ENCODE data around the gene CDK5. TPM values are rescaled to one million over a fixed set of nuclear protein-coding genes. Genes with fewer than 3 reads are reported as not detected.

CDK5 gene
- total RNA-seq, 1 experiment from 2014 or later: 19.8 TPM

DNA sequence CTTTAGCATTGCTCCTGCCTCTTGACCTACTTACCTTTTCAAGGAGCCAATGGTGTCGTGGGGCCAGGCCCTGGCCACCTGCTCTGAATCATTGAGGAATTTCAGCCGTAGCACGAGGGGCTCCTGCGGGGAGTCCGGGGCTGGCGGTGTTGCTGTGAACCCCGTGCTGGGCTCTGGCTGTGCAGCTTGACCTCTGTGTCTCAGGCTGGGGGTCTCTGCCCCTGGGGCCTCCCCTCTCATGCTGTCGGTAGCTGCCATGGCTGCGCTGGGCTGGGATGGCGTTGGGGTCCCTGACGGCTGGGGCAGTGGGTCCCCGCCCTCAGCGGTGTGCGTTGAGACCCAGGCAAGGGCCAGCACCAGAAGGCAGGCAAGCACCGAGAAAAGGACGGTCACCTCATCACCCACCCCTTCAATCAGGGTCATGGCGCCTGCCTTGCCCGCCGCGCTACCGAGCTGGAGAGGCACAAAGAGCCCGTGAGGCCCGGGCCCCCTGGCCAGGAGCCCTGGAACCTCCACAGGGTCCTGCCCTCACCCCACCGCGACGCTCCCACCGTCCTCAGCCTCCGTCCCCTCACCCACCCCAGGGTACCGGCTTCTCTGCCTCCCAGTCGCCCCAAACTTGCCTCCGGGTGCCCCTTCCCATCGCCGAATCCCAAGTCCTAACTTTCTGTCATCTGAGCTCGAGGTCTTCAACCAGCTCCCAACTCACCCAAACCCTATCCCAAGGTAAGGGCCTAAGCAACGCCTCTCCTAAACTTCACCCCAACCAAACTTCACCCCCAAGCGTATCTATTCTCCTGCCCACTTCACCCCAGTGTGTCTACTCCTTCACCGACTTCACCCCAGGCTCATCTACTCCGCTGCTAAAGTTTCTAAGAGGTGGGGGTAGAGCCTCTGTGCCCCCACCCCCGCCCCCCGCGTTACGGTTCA, 24.7 kb upstream of the CDK5 start (continued):
- TF ChIP-seq POLR2A (IDR thresholded peaks at IDR 0.05; ENCODE audit: borderline replicate concordance, extremely low read depth, insufficient read depth, insufficient read length) (no peak), ZFX (IDR thresholded peaks at IDR 0.05) (no peak), RAD21 (IDR thresholded peaks at IDR 0.05; ENCODE audit: low read depth) (no peak), FOSL1 (IDR thresholded peaks at IDR 0.05; ENCODE audit: low read depth) (no peak)

DNA sequence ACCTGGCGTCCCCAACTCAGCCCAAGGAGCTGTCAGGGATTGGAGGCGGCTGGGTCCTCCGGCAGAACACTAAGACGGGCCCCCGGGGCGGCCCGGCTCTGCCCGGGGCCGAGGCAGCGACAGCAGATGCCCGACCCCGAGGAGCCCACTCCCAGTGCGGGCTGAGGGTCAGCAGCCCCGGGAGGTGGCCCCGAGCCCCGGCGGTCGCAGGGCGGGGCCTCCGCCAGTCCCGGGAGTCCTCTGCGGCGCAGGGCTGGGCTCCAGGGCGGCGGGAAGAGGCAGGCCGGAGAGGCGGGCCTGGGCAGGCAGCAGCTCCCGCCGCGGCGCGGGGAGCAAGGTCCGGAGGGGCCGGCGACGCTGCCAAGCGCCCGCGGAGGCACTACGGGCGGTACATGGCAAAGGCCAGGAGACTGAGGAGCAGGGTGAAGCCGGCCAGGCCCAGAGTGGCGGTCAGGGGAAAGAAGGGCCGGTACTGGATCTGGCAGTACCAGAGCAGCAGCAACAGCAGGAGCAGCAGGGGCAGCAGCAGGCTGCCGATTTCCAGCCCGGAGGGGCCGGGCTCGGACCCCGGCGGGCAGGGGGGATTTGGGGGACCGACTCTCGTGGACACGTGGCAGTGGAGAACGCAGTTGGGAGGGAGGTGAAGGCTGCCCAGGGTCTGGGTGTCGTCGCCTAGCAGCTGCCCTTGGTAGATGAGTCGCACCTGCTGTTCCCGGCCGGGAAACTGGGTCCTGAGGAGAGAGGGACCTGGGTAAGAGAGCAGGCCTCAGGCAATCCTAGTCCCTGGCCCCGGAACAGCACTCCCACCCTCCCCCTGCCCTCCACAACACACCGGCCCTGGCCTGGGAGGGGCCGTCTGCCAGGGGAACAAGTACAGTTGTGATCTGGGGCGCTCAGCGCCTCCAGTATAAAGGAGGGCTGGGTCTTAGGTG, 23.7 kb upstream of the CDK5 start:
- H3K4me1 ChIP-seq (ENCODE audit: control insufficient read depth in 1 of 2, insufficient read depth in 2 of 2, low read length in 2 of 2): peaks cover 33 to 67% of the 10 kb centered on the region in 2 experiments
- peaks cover 41% of the 10 kb centered on the region for H3K79me2 ChIP-seq (ENCODE audit: insufficient read depth, low read length)
- BruUV-seq (replicated peaks): no TSS peak
- ChIA-PET POLR2A (interaction anchor here (0.7 to 1.4 kb wide), 4 partner anchors 9 to 32 kb away, joined by 3 to 13 read pairs (median 6); no protein-coding TSS in a partner anchor), CTCF (interaction anchor here (0.9 to 1.4 kb wide), 3 partner anchors 29 to 63 kb away, joined by 3 read pairs; no protein-coding TSS in a partner anchor), RAD21 (ENCODE audit: low non-redundant PET in 1 of 2, low total read pairs in 2 of 2, uncharacterized antibody in 2 of 2, unreplicated experiment in 2 of 2) (interaction anchor here in 1 of 2 experiments (0.6 kb wide), 1 partner anchor 20 kb away, joined by 3 read pairs; no protein-coding TSS in a partner anchor)
- ATAC-seq (peak; percentile 5), DNase-seq (ENCODE audit: low read depth, low spot score) (no peak)
- no peaks in the 10 kb centered on the region for H3K27me3 ChIP-seq (ENCODE audit: insufficient read depth, low read length)
- no peaks in the 10 kb centered on the region for H3K9me2 ChIP-seq (ENCODE audit: insufficient read depth)
- TF ChIP-seq EZH2phosphoT487 (IDR thresholded peaks at IDR 0.05; ENCODE audit: borderline replicate concordance) (no peak), CBX3 (IDR thresholded peaks at IDR 0.05; ENCODE audit: low read depth) (no peak), EGR1 (IDR thresholded peaks at IDR 0.05; ENCODE audit: low read depth) (no peak), TCF7L2 (IDR thresholded peaks at IDR 0.05; ENCODE audit: borderline replicate concordance, extremely low read depth, insufficient read depth, insufficient read length) (no peak), ZNF274 (IDR thresholded peaks at IDR 0.05; ENCODE audit: low read depth, low read length) (no peak), EZH2 (IDR thresholded peaks at IDR 0.05) (no peak)
- TF ChIP-seq, protein P1, sequence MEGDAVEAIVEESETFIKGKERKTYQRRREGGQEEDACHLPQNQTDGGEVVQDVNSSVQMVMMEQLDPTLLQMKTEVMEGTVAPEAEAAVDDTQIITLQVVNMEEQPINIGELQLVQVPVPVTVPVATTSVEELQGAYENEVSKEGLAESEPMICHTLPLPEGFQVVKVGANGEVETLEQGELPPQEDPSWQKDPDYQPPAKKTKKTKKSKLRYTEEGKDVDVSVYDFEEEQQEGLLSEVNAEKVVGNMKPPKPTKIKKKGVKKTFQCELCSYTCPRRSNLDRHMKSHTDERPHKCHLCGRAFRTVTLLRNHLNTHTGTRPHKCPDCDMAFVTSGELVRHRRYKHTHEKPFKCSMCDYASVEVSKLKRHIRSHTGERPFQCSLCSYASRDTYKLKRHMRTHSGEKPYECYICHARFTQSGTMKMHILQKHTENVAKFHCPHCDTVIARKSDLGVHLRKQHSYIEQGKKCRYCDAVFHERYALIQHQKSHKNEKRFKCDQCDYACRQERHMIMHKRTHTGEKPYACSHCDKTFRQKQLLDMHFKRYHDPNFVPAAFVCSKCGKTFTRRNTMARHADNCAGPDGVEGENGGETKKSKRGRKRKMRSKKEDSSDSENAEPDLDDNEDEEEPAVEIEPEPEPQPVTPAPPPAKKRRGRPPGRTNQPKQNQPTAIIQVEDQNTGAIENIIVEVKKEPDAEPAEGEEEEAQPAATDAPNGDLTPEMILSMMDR (IDR thresholded peaks at IDR 0.05 in 2 of 3, conservative IDR thresholded peaks at IDR 0.05 in 1 of 3; ENCODE audit: borderline replicate concordance in 1 of 3, insufficient read depth in 1 of 3, low read depth in 2 of 3, low read length in 2 of 3): no peak
- TF ChIP-seq, protein P2, sequence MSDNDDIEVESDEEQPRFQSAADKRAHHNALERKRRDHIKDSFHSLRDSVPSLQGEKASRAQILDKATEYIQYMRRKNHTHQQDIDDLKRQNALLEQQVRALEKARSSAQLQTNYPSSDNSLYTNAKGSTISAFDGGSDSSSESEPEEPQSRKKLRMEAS (IDR thresholded peaks at IDR 0.05): no peak
- H3K36me3 ChIP-seq (ENCODE audit: control insufficient read depth in 1 of 2, insufficient read depth in 2 of 2, low read length in 2 of 2): peaks cover 0 to 3% of the 10 kb centered on the region in 2 experiments; a peak in 2 of 4 replicates
- no peaks in the 10 kb centered on the region for H4K20me1 ChIP-seq (ENCODE audit: insufficient read depth)
- no peaks in the 10 kb centered on the region for H3K9me3 ChIP-seq (ENCODE audit: control insufficient read depth in 1 of 2, insufficient read depth in 1 of 2, low read depth in 1 of 2, low read length in 2 of 2)
- H3K4me3 ChIP-seq (replicated peaks in 1 of 2; ENCODE audit: low read depth in 1 of 2, low read length in 2 of 2): peak overlapping the region; percentile 90 to 94
- intact Hi-C loops (cut with micrococcal nuclease): no loop called here
- H3K27ac ChIP-seq (ENCODE audit: low read depth, low read length): peak overlapping the region; percentile 94
- peak overlapping the region; percentile 94 for H3K4me2 ChIP-seq (ENCODE audit: low read length)
- peak overlapping the region; percentile 100 for H3K9ac ChIP-seq (ENCODE audit: low read length)
- no peak overlapping the region for H2AFZ ChIP-seq (ENCODE audit: low read depth, low read length, poor library complexity, severe bottlenecking)

Data from HCT116 (cell line).